Adrenal gland (tissue), 5 donors: ENCODE results near the gene CHPF.

Source experiments
- POLR2A ChIP-seq, 2 donors: fragments of 450-650 bp; IDR thresholded peaks; one replicate each; pipeline ENCODE4 v1.6.1; 2017; ENCODE audit warnings: antibody characterized with exemption in 2 of 2, mild to moderate bottlenecking in 2 of 2, moderate library complexity in 1 of 2
- TF ChIP-seq, protein P1 (sequence below), 6 experiments: fragments of 450-650 bp in 4 of 6; fragments of 200-600 bp in 2 of 6; sonication (generic) in 1 of 6; IDR thresholded peaks; 1 replicate in 5 of 6; 2 replicates in 1 of 6; pipeline versions ENCODE4 v1.5.1 to v1.8.0; 2016 to 2021; ENCODE audit warnings: antibody characterized with exemption in 6 of 6, mild to moderate bottlenecking in 2 of 6, moderate library complexity in 1 of 6
- donor health status: DM: no; HTN: no; CAD: no.

DNA sequence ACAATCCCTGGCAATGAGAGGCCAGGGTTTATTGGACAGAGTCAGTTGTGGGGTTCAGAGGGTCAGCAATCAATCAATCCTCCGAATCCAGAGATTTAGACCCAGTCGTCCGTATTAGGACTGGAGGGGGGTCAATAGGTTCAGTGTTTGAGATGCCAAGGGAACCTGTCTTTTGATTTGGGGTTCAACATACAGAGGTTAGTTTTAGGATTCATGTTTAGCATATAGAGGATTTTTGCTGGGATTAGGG, 44.6 kb downstream of the CHPF start:
- TF ChIP-seq, protein P1, sequence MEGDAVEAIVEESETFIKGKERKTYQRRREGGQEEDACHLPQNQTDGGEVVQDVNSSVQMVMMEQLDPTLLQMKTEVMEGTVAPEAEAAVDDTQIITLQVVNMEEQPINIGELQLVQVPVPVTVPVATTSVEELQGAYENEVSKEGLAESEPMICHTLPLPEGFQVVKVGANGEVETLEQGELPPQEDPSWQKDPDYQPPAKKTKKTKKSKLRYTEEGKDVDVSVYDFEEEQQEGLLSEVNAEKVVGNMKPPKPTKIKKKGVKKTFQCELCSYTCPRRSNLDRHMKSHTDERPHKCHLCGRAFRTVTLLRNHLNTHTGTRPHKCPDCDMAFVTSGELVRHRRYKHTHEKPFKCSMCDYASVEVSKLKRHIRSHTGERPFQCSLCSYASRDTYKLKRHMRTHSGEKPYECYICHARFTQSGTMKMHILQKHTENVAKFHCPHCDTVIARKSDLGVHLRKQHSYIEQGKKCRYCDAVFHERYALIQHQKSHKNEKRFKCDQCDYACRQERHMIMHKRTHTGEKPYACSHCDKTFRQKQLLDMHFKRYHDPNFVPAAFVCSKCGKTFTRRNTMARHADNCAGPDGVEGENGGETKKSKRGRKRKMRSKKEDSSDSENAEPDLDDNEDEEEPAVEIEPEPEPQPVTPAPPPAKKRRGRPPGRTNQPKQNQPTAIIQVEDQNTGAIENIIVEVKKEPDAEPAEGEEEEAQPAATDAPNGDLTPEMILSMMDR (IDR thresholded peaks at IDR 0.05): no peak
- TF ChIP-seq POLR2A (IDR thresholded peaks at IDR 0.05): no peak
